Endothelial cell of umbilical vein (primary cell): ENCODE data around the gene ZBTB21. TPM values are rescaled to one million over a fixed set of nuclear protein-coding genes. Genes with fewer than 3 reads are reported as not detected.

ENCODE experiments used
- BruUV-seq: library from RNA; stranded (reverse); fragments of 400-500 nt; replicated peaks from 2 replicates; lab custom pipeline; 2021; lab: Mats Ljungman, UMichigan
- CTCF ChIA-PET: fragments of 300-600, 350-600 bp; sonication (Branson Sonifier 250); formaldehyde crosslinking; loops from one replicate; lab custom pipeline; 2021; ENCODE audit warnings: antibody characterized with exemption, inconsistent platforms; lab: Charles Lee
- POLR2A ChIA-PET: fragments of 300-600, 350-600 bp; sonication (Branson Sonifier 250); formaldehyde crosslinking; loops from one replicate; lab custom pipeline; 2021; ENCODE audit warnings: antibody characterized with exemption, inconsistent platforms; lab: Charles Lee
- DNase-seq: peaks from one replicate; pipeline ENCODE4 v3.0.0-alpha.2; 2011; ENCODE audit warnings: low read depth, low spot score
- FAIRE-seq: peaks from 2 replicates; lab custom pipeline; 2011; peaks lifted over from hg19 to GRCh38; lab: Jason Lieb, UNC
- H2AFZ ChIP-seq: 2 replicates; pipeline ENCODE4 v1.6.0; 2012; ENCODE audit warnings: low read depth, low read length, control low read depth, inconsistent platforms
- H3K27ac ChIP-seq: 2 replicates; pipeline ENCODE4 v1.5.1; 2011; ENCODE audit warnings: low read depth, mild to moderate bottlenecking, control low read depth, low read length, moderate library complexity; ENCODE audit not compliant: insufficient read depth
- H3K27me3 ChIP-seq, 2 experiments: 2 replicates each; pipeline versions ENCODE4 v1.6.0 to v1.6.1; 2011; ENCODE audit warnings: low read length in 2 of 2, mixed read lengths in 1 of 2; ENCODE audit not compliant: control insufficient read depth in 2 of 2, insufficient read depth in 2 of 2
- H3K36me3 ChIP-seq, 2 experiments: 2 replicates in 1 of 2; 3 replicates in 1 of 2; pipeline ENCODE4 v1.5.1; 2011; ENCODE audit warnings: low read length in 2 of 2, mild to moderate bottlenecking in 1 of 2, moderate library complexity in 1 of 2; ENCODE audit not compliant: control insufficient read depth in 2 of 2, insufficient read depth in 2 of 2; ENCODE audit errors: extremely low read depth in 1 of 2
- H3K4me1 ChIP-seq: 3 replicates; pipeline ENCODE4 v1.5.1; 2011; ENCODE audit warnings: mild to moderate bottlenecking, low read length; ENCODE audit not compliant: control insufficient read depth, insufficient read depth; ENCODE audit errors: extremely low read depth
- H3K4me2 ChIP-seq: 2 replicates; pipeline ENCODE4 v1.6.1; 2011; ENCODE audit warnings: low read length, control low read depth, mixed read lengths; ENCODE audit not compliant: insufficient read depth
- H3K4me3 ChIP-seq, 3 experiments: fragments of 200-600 bp in 1 of 3; sonication (generic), shearing (Covaris generic) in 1 of 3; replicated peaks in 1 of 3; 2 replicates each; pipeline ENCODE4 v1.5.1; 2011 to 2016; ENCODE audit warnings: control low read depth in 3 of 3, low read length in 3 of 3, mild to moderate bottlenecking in 2 of 3, inconsistent platforms in 1 of 3, low read depth in 1 of 3, moderate library complexity in 1 of 3; ENCODE audit not compliant: insufficient read depth in 1 of 3
- H3K79me2 ChIP-seq: 2 replicates; pipeline ENCODE4 v1.6.0; 2012; ENCODE audit warnings: low read length, inconsistent platforms; ENCODE audit not compliant: control insufficient read depth, insufficient read depth
- H3K9ac ChIP-seq: replicated peaks from 2 replicates; pipeline ENCODE3; 2011; ENCODE audit warnings: low read length, control low read depth; ENCODE audit not compliant: insufficient read depth; ENCODE audit errors: extremely low read depth
- H3K9me1 ChIP-seq: replicated peaks from 3 replicates; pipeline ENCODE4 v1.6.0; 2011; ENCODE audit warnings: mild to moderate bottlenecking, low read length; ENCODE audit not compliant: control insufficient read depth, insufficient read depth; ENCODE audit errors: extremely low read depth
- H3K9me3 ChIP-seq: replicated peaks from 2 replicates; pipeline ENCODE4 v1.5.1; 2012; ENCODE audit warnings: low read length, inconsistent platforms; ENCODE audit not compliant: control insufficient read depth, insufficient read depth
- H4K20me1 ChIP-seq: replicated peaks from 2 replicates; pipeline ENCODE3; 2011; ENCODE audit warnings: mild to moderate bottlenecking, low read length; ENCODE audit not compliant: control insufficient read depth, insufficient read depth; ENCODE audit errors: extremely low read depth
- MYC ChIP-seq: IDR thresholded peaks from one replicate; pipeline ENCODE4 v1.6.1; 2011; ENCODE audit warnings: mild to moderate bottlenecking, low read depth, low read length
- dilution Hi-C: fragments of 300-500 bp; cut with MboI; formaldehyde crosslinking; loops from one replicate; pipeline ENCODE4 v1.15.0; 2019; ENCODE audit warnings: low sequenced_read_pairs; ENCODE audit not compliant: extremely low pct_ligation_motif_present
- intact Hi-C: fragments of 100-400 bp; cut with micrococcal nuclease; formaldehyde crosslinking; loops from one replicate; pipeline ENCODE4 v1.10.0; 2022
- polyA plus RNA-seq, 4 experiments: library from polyadenylated mRNA; depleted of rRNA in 3 of 4; stranded (reverse) in 3 of 4; unstranded in 1 of 4; fragments of >200 nt; gene quantifications; 2 replicates each; pipeline versions ENCODE4 v1.2.1 to v1.2.3, GENCODE V29; 2011 to 2012; ENCODE audit warnings: missing spikeins in 1 of 4
- total RNA-seq: library from RNA; stranded (reverse); gene quantifications from 2 replicates; pipeline ENCODE4 v1.2.3, GENCODE V29; 2021
- TF ChIP-seq, protein P1 (sequence below), 2 donors: IDR thresholded peaks; 1 replicate in 1 of 2; 2 replicates in 1 of 2; pipeline ENCODE4 v1.5.1; 2011; ENCODE audit warnings: low read length in 2 of 2, mild to moderate bottlenecking in 2 of 2, moderate library complexity in 2 of 2, control low read depth in 1 of 2, inconsistent platforms in 1 of 2, low read depth in 1 of 2; ENCODE audit not compliant: insufficient read depth in 1 of 2; ENCODE audit errors: extremely low read depth in 1 of 2

The ZBTB21 gene
- total and polyA plus RNA-seq, 2 donors (not counting 3 experiments of a cell fraction or from before 2014, with no cell fraction given): 2.8 to 12.4 TPM

DNA sequence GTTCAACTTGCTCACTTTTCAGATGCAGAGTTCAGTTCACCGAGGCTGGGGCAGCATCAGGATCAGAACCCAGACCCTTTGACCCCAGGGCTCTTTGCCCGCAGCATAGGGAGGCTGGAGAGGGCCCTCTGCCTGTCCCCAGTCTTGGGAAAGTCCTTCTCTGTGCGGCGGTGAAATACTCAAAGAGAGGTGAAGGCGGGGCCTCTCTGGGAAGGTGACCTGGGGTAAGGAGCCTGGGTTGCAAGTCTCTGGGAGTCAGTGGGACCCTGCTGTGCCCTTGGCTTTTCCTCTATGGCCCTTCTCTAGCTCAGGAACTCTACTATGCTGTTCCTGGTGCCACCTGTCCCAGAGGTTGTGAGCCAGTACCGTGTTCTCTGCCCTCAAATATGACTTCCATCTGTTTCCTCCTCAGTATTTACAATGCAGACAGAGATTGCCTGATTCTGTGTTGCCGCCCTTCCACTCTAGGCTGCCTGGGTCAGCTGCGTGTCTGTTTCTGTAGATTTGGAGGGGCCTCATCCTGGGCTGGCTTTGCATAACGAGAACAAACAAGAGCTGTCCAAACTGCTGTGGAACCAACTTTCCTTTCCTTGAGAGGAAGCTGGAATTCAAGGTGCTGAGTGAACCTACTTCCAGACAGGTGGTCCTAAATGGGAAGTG, 18.7 kb upstream of the ZBTB21 start:
- CTCF ChIA-PET: interaction anchor here (1.0 to 2.1 kb wide), 4 partner anchors 69 to 89 kb away, joined by 3 to 7 read pairs (median 3); no protein-coding TSS in a partner anchor
- no peak for FAIRE-seq
- Histone ChIP-seq H3K27ac (no peak overlapping the region), H3K9ac (no peak overlapping the region), H3K36me3 (no peaks in the 10 kb centered on the region), H3K9me1 (no peaks in the 10 kb centered on the region), H3K27me3 (peaks cover 0 to 5% of the 10 kb centered on the region in 2 experiments), H3K79me2 (no peaks in the 10 kb centered on the region), H3K4me3 (no peak overlapping the region), H3K4me2 (no peak overlapping the region), H4K20me1 (no peaks in the 10 kb centered on the region), H3K9me3 (no peaks in the 10 kb centered on the region), H2AFZ (no peak overlapping the region), H3K4me1 (peaks cover 5% of the 10 kb centered on the region)
- intact Hi-C loops (no loop called here), dilution Hi-C loops (no loop called here)
- no peak for DNase-seq
- no TSS peak for BruUV-seq
- TF ChIP-seq MYC: no peak
- TF ChIP-seq, protein P1, sequence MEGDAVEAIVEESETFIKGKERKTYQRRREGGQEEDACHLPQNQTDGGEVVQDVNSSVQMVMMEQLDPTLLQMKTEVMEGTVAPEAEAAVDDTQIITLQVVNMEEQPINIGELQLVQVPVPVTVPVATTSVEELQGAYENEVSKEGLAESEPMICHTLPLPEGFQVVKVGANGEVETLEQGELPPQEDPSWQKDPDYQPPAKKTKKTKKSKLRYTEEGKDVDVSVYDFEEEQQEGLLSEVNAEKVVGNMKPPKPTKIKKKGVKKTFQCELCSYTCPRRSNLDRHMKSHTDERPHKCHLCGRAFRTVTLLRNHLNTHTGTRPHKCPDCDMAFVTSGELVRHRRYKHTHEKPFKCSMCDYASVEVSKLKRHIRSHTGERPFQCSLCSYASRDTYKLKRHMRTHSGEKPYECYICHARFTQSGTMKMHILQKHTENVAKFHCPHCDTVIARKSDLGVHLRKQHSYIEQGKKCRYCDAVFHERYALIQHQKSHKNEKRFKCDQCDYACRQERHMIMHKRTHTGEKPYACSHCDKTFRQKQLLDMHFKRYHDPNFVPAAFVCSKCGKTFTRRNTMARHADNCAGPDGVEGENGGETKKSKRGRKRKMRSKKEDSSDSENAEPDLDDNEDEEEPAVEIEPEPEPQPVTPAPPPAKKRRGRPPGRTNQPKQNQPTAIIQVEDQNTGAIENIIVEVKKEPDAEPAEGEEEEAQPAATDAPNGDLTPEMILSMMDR (IDR thresholded peaks at IDR 0.05; ENCODE audit: extremely low read depth in 1 of 2, insufficient read depth in 1 of 2, low read depth in 1 of 2, low read length in 2 of 2): no peak
- POLR2A ChIA-PET: no interaction called here
